Motor neuron (in vitro differentiated cells): Measurements from ENCODE around the gene BACH1. TPM values are rescaled to one million over a fixed set of nuclear protein-coding genes. Genes with fewer than 3 reads are reported as not detected.
"Not testable (repeated sequence)": the region's sequence is repeated elsewhere in the genome, so short reads cannot be mapped to it uniquely, and the experiment has no call there.

Experiments used
- ATAC-seq, 8 experiments: fragments of 200-7000 bp; cut with Tn5 transposase; replicated peaks in 6 of 8; 2 replicates each; pipeline ENCODE4 v1.8.0; 2021; ENCODE audit warnings: mild to moderate bottlenecking in 8 of 8, moderate library complexity in 8 of 8
- H3K27ac ChIP-seq, 2 donors: fragments of 250-450 bp; sonication (Bioruptor Pico); 2 replicates each; pipeline ENCODE4 v1.9.0; 2021; ENCODE audit warnings: antibody characterized with exemption in 2 of 2, mild to moderate bottlenecking in 2 of 2, moderate library complexity in 1 of 2
- H3K4me1 ChIP-seq, 2 donors: fragments of 250-450 bp; sonication (Bioruptor Pico); replicated peaks in 1 of 2; 2 replicates each; pipeline ENCODE4 v1.6.1; 2021; ENCODE audit warnings: antibody characterized with exemption in 2 of 2, mild to moderate bottlenecking in 2 of 2, moderate library complexity in 1 of 2
- H3K4me3 ChIP-seq, 5 donors: fragments of 250-450 bp; sonication (Bioruptor Pico); 2 replicates each; pipeline ENCODE4 v1.9.0; 2021; ENCODE audit warnings: antibody characterized with exemption in 5 of 5, mild to moderate bottlenecking in 5 of 5, moderate library complexity in 4 of 5
- WGBS, 10 experiments: fragments of 450-650 bp; shearing (Covaris generic); methylation state at CpG; one replicate each; pipeline ENCODE4 v1.0.0; 2022; 5-methylcytosine and 5-hydroxymethylcytosine counted together
- in situ Hi-C, 9 experiments: fragments of 400-800 bp; cut with MboI; loops; one replicate each; pipeline ENCODE4 v1.15.0; 2021; ENCODE audit warnings: low sequenced_read_pairs in 9 of 9, low pct_unique_long_range_greater_than_20kb in 2 of 9; ENCODE audit not compliant: unreplicated experiment in 9 of 9
- total RNA-seq, 8 experiments: library from RNA; unstranded; fragments of 300-600 nt; gene quantifications; 2 replicates each; pipeline versions ENCODE4 v1.2.3 to v1.2.4, GENCODE V29; 2022

Gene BACH1
- total RNA-seq, 8 experiments from 2014 or later = 26.8 to 64.3 (median 45.7) TPM

DNA sequence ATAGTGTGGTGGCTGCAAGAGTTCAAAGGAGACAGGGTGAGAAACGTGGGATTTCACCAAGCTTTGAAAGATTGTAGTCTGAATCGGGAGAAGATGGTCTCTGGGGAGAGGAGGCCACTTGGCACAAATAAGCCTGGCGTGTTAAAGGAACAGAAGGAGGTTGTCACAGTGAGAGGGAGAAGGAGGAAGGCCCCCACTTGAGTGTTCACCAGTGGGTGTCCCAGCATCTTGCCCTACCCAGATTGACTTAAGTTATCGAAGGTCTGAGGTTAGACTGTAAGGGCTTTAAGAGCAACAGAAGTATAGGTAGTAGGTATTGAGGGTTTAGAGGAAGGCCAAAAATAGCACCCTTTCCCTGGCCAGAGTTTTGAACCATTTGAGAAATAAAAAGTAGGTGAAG is 48.0 kb downstream of the BACH1 start:
- in situ Hi-C loops = loop anchor here in 1 of 9 experiments (25.0 kb wide), 1 partner anchor 259 kb away; no protein-coding TSS in a partner anchor
- Histone ChIP-seq H3K27ac (no peak overlapping the region), H3K4me1 (no peaks in the 10 kb centered on the region), H3K4me3 (no peak overlapping the region)
- ATAC-seq = no peak
- WGBS, 10 experiments = 60 to 100% (median 100%) methylated on average over 1 to 4 of the region's 4 CpGs; no CpG with 5 or more reads in 3 of the 10 experiments

- no peaks in the 10 kb centered on the region for H3K4me1 ChIP-seq
- no peak overlapping the region for H3K4me3 ChIP-seq
- WGBS, 10 experiments = 70 to 100% (median 94%) methylated on average over 1 to 4 of the region's 4 CpGs; no CpG with 5 or more reads in 1 of the 10 experiments
- in situ Hi-C loops = loop anchor here in 1 of 9 experiments (25.0 kb wide), 1 partner anchor 260 kb away; no protein-coding TSS in a partner anchor
- ATAC-seq = no peak
- H3K27ac ChIP-seq = no peak overlapping the region
Measured at GRCh38 chr21:29347274-29347681, 48.6 kb downstream of the BACH1 start.

DNA sequence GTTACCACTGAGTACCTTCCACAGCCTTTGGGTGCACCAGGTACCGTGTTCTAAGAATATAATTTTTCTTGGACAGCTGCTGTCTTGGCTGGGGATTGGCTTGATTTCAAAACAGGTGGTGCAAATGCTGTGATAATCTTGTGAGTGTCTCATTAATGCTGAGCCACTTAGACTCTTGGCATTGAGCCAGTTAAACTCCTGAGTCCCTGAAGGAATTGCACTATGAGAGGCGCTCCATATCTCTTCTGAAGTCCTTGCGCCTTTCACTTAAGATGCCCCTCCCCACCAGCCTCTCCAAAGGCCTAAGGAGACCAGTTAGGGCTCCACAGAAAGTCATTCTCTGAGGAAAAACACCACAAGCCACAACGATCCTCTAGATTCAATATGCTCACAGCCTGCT is 51.0 kb downstream of the BACH1 start:
- 60 to 100% (median 80%) methylated on average over 1 to 3 of the region's 4 CpGs; no CpG with 5 or more reads in 6 of the 10 experiments for WGBS, 10 experiments
- no peak for ATAC-seq
- in situ Hi-C loops = loop anchor here in 1 of 9 experiments (25.0 kb wide), 1 partner anchor 262 kb away; no protein-coding TSS in a partner anchor
- Histone ChIP-seq H3K4me3 (no peak overlapping the region), H3K4me1 (no peaks in the 10 kb centered on the region), H3K27ac (no peak overlapping the region)

GRCh38 chr21:29350246-29350779 is 51.6 kb downstream of the BACH1 start:
- no peak for ATAC-seq
- 80 to 100% (median 95%) methylated on average over 1 to 5 of the region's 6 CpGs; no CpG with 5 or more reads in 1 of the 10 experiments for WGBS, 10 experiments
- in situ Hi-C loops = no loop called here

DNA sequence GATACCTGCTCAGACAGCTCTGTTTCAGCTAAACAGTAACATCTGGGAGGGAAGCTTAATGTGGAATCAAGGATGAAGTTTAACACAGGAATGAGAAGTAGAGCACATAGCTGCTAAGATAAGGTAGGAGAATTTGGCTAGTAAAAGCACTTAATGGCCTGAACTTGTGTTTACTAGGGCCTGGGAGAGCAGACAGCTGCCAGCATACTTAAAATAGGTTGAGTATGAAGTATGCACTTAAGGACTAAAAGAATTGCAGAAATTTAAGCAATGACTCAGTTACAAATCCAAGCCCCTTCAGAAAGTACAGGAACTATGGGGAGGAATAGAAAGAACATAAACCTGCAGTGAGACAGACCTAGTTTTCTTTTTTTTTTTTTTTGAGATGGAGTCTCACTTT is 53.0 kb downstream of the BACH1 start:
- no peak overlapping the region for H3K4me3 ChIP-seq
- no peaks in the 10 kb centered on the region for H3K4me1 ChIP-seq
- ATAC-seq = no peak
- H3K27ac ChIP-seq = no peak overlapping the region
- in situ Hi-C loops = no loop called here

More at GRCh38 chr21:29350246-29350779, 51.6 kb downstream of the BACH1 start:
- no peak overlapping the region for H3K27ac ChIP-seq
- no peak overlapping the region for H3K4me3 ChIP-seq
- H3K4me1 ChIP-seq = no peaks in the 10 kb centered on the region

- ATAC-seq, H3K4me1 ChIP-seq, H3K4me3 ChIP-seq, H3K27ac ChIP-seq, in situ Hi-C loops: not testable (repeated sequence)
- WGBS, 10 experiments = 93 to 100% (median 96%) methylated on average over 1 to 9 of the region's 14 CpGs; no CpG with 5 or more reads in 1 of the 10 experiments
Measured at GRCh38 chr21:29355043-29355710, 56.5 kb downstream of the BACH1 start.

DNA sequence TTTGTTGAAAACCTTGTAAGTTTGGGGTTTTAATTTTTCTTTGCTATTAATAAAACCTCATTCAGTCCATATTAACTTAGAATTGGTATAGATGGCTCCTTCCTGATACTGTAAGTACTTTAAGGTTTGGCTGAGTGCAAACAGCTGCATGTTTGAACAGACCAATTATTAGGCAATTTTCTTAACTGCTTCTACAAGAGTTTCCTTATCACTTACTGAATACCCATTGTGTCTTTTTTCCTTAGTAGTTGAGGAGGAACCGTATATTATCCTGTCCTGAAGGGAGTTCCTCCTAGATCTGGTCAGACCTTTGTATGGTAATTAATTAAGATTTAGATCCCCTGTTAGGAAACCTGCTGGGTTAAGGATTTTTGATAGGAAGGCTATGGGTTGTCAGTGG is 57.6 kb downstream of the BACH1 start:
- ATAC-seq, H3K4me1 ChIP-seq, H3K4me3 ChIP-seq, H3K27ac ChIP-seq, in situ Hi-C loops: not testable (repeated sequence)
- WGBS, 10 experiments = 33 to 100% (median 94%) methylated on average over 1 of the region's 1 CpG; no CpG with 5 or more reads in 2 of the 10 experiments

DNA sequence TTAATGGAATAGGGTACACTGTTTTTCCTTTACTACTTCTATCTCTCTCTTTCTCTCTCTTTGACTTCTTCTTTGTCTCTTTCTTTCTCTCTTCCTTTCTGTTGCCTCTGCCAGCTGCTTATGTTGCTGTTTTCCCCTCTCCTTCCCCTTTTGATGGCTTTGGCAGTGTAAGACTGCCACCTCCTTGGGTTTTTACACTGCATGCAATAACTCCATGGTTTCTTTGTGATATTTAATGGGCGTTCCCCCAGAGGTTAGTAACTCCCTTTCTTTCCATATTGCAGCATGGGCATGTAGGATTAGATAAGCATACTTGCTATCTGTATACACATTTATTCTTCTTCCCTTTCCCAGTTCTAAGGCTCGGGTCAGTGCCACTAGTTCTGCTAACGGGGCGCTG is 58.1 kb downstream of the BACH1 start:
- H3K4me3 ChIP-seq, in situ Hi-C loops, H3K27ac ChIP-seq, ATAC-seq, H3K4me1 ChIP-seq: not testable (repeated sequence)
- 38 to 100% (median 96%) methylated on average over 1 to 4 of the region's 4 CpGs; no CpG with 5 or more reads in 3 of the 10 experiments for WGBS, 10 experiments

GRCh38 chr21:29359718-29360117 is 61.0 kb downstream of the BACH1 start:
- ATAC-seq = no peak
- no peak overlapping the region for H3K4me3 ChIP-seq
- 76 to 100% (median 93%) methylated on average over 1 to 3 of the region's 3 CpGs; no CpG with 5 or more reads in 1 of the 10 experiments for WGBS, 10 experiments
- no peaks in the 10 kb centered on the region for H3K4me1 ChIP-seq
- in situ Hi-C loops = loop anchor here in 2 of 9 experiments (10.0 kb wide), 2 partner anchors 195 to 265 kb away; no protein-coding TSS in a partner anchor
- H3K27ac ChIP-seq = no peak overlapping the region

DNA sequence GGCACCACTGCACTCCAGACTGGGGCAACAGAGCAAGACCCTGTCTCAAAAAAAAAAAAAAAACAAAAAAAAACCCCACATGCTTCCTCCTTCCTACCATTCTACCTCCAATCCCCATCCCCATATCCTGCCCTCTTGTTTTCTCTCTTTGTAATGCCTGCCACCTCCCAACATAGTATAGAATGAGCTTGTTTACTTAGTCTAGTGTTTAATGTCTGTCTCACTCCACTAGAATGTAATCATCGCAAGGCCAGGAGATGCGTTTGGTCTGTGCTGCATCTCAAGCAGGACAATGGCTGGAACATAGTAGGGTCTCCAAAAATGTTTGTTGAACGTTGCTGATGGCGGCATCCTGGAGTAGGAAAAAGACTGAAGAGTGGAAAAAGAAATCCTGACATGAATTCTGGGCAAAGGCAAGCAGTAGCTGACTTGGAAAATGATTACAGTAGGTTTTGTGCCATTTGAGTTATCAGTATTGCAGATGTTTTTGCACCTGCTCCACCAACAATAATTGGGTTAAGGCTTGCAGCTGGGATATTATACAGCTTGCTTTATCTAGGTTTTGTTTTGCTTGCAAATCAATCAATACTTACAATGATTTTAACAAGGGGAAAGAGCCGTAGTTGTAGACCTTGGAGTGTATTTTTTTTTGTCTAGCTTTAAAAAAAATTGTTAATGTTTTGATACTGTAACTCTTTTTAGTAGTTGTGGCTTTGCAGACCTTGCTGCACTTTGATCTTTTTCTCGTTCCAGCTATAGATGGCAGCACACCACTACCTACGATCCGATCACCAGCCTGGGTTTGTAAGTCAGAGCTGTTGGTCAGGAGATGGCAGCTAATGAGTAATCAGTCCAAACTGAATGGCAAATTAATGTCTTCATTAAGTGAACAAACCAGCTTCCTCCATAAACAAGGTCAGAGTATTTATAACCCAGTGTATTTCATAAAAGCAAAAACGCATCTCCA is 62.4 kb downstream of the BACH1 start:
- ATAC-seq = peak in 4 of 8 experiments; percentile 26 to 49 (median 39)
- no peaks in the 10 kb centered on the region for H3K4me1 ChIP-seq
- H3K4me3 ChIP-seq = no peak overlapping the region
- in situ Hi-C loops = loop anchor here in 2 of 9 experiments (10.0 kb wide), 2 partner anchors 196 to 266 kb away; no protein-coding TSS in a partner anchor
- 10 to 97% (median 81%) methylated on average over 1 to 9 of the region's 9 CpGs for WGBS, 10 experiments
- no peak overlapping the region for H3K27ac ChIP-seq

DNA sequence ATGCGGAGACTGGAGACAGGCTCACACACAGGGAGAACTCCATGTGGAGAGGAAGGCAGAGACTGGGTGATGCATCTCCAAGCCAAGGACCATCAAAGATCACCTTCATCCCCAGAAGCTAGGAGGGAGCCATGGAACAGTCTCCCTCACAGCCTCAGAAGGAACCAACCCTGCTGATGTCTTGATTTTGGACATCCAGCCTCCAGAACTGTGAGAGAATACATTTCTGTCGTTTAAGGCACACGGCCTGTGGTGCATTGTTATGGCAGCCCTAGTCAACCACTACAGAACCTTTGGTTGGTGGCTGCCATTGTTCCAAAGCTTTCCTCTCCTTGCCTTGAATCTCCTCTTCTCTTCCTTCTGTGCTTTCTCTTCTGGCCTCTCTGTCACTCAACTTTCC is 64.0 kb downstream of the BACH1 start:
- in situ Hi-C loops = loop anchor here in 2 of 9 experiments (10.0 kb wide), 2 partner anchors 198 to 268 kb away; no protein-coding TSS in a partner anchor
- Histone ChIP-seq H3K4me1 (no peaks in the 10 kb centered on the region), H3K4me3 (no peak overlapping the region), H3K27ac (no peak overlapping the region)
- no peak for ATAC-seq
- 80 to 100% (median 91%) methylated on average over 1 to 3 of the region's 3 CpGs; no CpG with 5 or more reads in 4 of the 10 experiments for WGBS, 10 experiments

- Histone ChIP-seq H3K27ac (no peak overlapping the region), H3K4me1 (no peaks in the 10 kb centered on the region), H3K4me3 (no peak overlapping the region)
- no peak for ATAC-seq
- WGBS, 10 experiments = 40 to 96% (median 88%) methylated on average over 3 to 8 of the region's 8 CpGs; no CpG with 5 or more reads in 1 of the 10 experiments
- in situ Hi-C loops = loop anchor here in 2 of 9 experiments (10.0 kb wide), 2 partner anchors 201 to 271 kb away; no protein-coding TSS in a partner anchor
Measured at GRCh38 chr21:29365661-29366265, 67.0 kb downstream of the BACH1 start.
